Kidney capillary endothelial cell (primary cell): ENCODE measurements around the gene CNNM2.
"Not testable (repeated sequence)": the region's sequence is repeated elsewhere in the genome, so short reads cannot be mapped to it uniquely, and the experiment has no call there.

Experiments
- DNase-seq: peaks from one replicate; pipeline ENCODE4 v3.0.0-alpha.2; 2018; ENCODE audit warnings: low spot score

CNNM2 gene

GRCh38 chr10:102967123-102967522 is 49.0 kb downstream of the CNNM2 start:
- no peak for DNase-seq

- DNase-seq: no peak
Observed at GRCh38 chr10:102970562-102971340, 52.7 kb downstream of the CNNM2 start.

GRCh38 chr10:102975483-102976379 is 57.6 kb downstream of the CNNM2 start:
- DNase-seq: no peak

- DNase-seq: not testable (repeated sequence)
Observed at GRCh38 chr10:102976380-102976726, 58.3 kb downstream of the CNNM2 start.

GRCh38 chr10:102982296-102982695 is 64.2 kb downstream of the CNNM2 start:
- DNase-seq: no peak

- no peak for DNase-seq
Observed at GRCh38 chr10:102984086-102984485, 66.0 kb downstream of the CNNM2 start.

- no peak for DNase-seq
Observed at GRCh38 chr10:102985811-102986210, 67.7 kb downstream of the CNNM2 start.

- no peak for DNase-seq
Observed at GRCh38 chr10:102988404-102989314, 70.6 kb downstream of the CNNM2 start.

- no peak for DNase-seq
Observed at GRCh38 chr10:102994531-102995295, 76.6 kb downstream of the CNNM2 start.

GRCh38 chr10:102996876-102997275 is 78.8 kb downstream of the CNNM2 start:
- no peak for DNase-seq

GRCh38 chr10:102997998-102998397 is 79.9 kb downstream of the CNNM2 start:
- DNase-seq: no peak

- DNase-seq: no peak
Observed at GRCh38 chr10:102998399-102998907, 80.4 kb downstream of the CNNM2 start.

- not testable (repeated sequence) for DNase-seq
Observed at GRCh38 chr10:103000050-103000449, 82.0 kb downstream of the CNNM2 start.

- no peak for DNase-seq
Observed at GRCh38 chr10:103007017-103007416, 88.9 kb downstream of the CNNM2 start.

- no peak for DNase-seq
Observed at GRCh38 chr10:103013416-103013815, 95.3 kb downstream of the CNNM2 start.

- DNase-seq: no peak
Observed at GRCh38 chr10:103019425-103019824, 101.3 kb downstream of the CNNM2 start.

GRCh38 chr10:103021150-103021899 is 103.2 kb downstream of the CNNM2 start:
- no peak for DNase-seq

- DNase-seq: no peak
Observed at GRCh38 chr10:103021900-103022293, 103.8 kb downstream of the CNNM2 start.

GRCh38 chr10:103025696-103026095 is 107.6 kb downstream of the CNNM2 start:
- DNase-seq: no peak

GRCh38 chr10:103038570-103038969 is 120.5 kb downstream of the CNNM2 start:
- no peak for DNase-seq
